BE2C (cell line): Measurements from ENCODE around the gene PRR14.

Source experiments
- DNase-seq: peaks from one replicate; pipeline ENCODE4 v3.0.0-alpha.2; 2020
- H3K27me3 ChIP-seq: fragments of 250-450 bp; sonication (Bioruptor Pico); 2 replicates; pipeline ENCODE4 v1.5.1; 2020; ENCODE audit warnings: mild to moderate bottlenecking
- H3K36me3 ChIP-seq: fragments of 250-450 bp; sonication (Bioruptor Pico); 2 replicates; pipeline ENCODE4 v1.5.1; 2020; ENCODE audit warnings: mild to moderate bottlenecking
- H3K4me1 ChIP-seq: fragments of 250-450 bp; sonication (Bioruptor Pico); 2 replicates; pipeline ENCODE4 v1.5.1; 2020
- H3K4me3 ChIP-seq: 2 replicates; pipeline ENCODE4 v1.5.1; 2011; ENCODE audit warnings: low read depth, low read length
- H3K9me3 ChIP-seq: fragments of 250-450 bp; sonication (Bioruptor Pico); 2 replicates; pipeline ENCODE4 v1.5.1; 2020
- CTCF ChIP-seq: IDR thresholded peaks from 2 replicates; pipeline ENCODE4 v1.5.1; 2012; ENCODE audit warnings: mild to moderate bottlenecking, low read depth, low read length

The PRR14 gene

GRCh38 chr16:30652005-30652296 lies 1.2 kb downstream of the PRR14 start:
- H3K9me3 ChIP-seq = no peaks in the 10 kb centered on the region
- H3K4me3 ChIP-seq = peak overlapping the region; percentile 95
- no peak for TF ChIP-seq CTCF
- 0 out of 2 replicates have a peak, but pooled peaks cover 7% of the 10 kb centered on the region for H3K36me3 ChIP-seq
- no peak for DNase-seq
- peaks cover 2% of the 10 kb centered on the region; the same call in 1 of the 2 replicates for H3K4me1 ChIP-seq
- no peaks in the 10 kb centered on the region for H3K27me3 ChIP-seq

- no peak overlapping the region; the same call in 1 of the 2 replicates for H3K4me3 ChIP-seq
- no peak for TF ChIP-seq CTCF
- 0 out of 2 replicates have a peak, but pooled peaks cover 7% of the 10 kb centered on the region for H3K36me3 ChIP-seq
Measured at GRCh38 chr16:30652718-30653117, 2.0 kb downstream of the PRR14 start.

GRCh38 chr16:30654856-30655255 lies 4.1 kb downstream of the PRR14 start:
- Histone ChIP-seq H3K4me3 (no peak overlapping the region), H3K36me3 (0 out of 2 replicates have a peak, but pooled peaks cover 7% of the 10 kb centered on the region), H3K27me3 (no peaks in the 10 kb centered on the region), H3K9me3 (no peaks in the 10 kb centered on the region), H3K4me1 (peaks cover 5% of the 10 kb centered on the region; the same call in 1 of the 2 replicates)
- no peak for DNase-seq
- TF ChIP-seq CTCF = no peak

More at GRCh38 chr16:30652718-30653117, 2.0 kb downstream of the PRR14 start:
- Histone ChIP-seq H3K9me3 (no peaks in the 10 kb centered on the region), H3K4me1 (peaks cover 5% of the 10 kb centered on the region; the same call in 1 of the 2 replicates), H3K27me3 (no peaks in the 10 kb centered on the region)
- DNase-seq = no peak

GRCh38 chr16:30655815-30656347 lies 5.1 kb downstream of the PRR14 start:
- Histone ChIP-seq H3K4me1 (0 out of 2 replicates have a peak, but pooled peaks cover 3% of the 10 kb centered on the region), H3K4me3 (no peak overlapping the region), H3K9me3 (no peaks in the 10 kb centered on the region), H3K27me3 (no peaks in the 10 kb centered on the region), H3K36me3 (0 out of 2 replicates have a peak, but pooled peaks cover 7% of the 10 kb centered on the region)
- no peak for DNase-seq
- TF ChIP-seq CTCF = no peak

- H3K36me3 ChIP-seq = 0 out of 2 replicates have a peak, but pooled peaks cover 7% of the 10 kb centered on the region
- no peak for TF ChIP-seq CTCF
- DNase-seq = no peak
- no peaks in the 10 kb centered on the region for H3K27me3 ChIP-seq
- H3K9me3 ChIP-seq = no peaks in the 10 kb centered on the region
- 0 out of 2 replicates have a peak, but pooled peaks cover 3% of the 10 kb centered on the region for H3K4me1 ChIP-seq
- no peak overlapping the region for H3K4me3 ChIP-seq
Measured at GRCh38 chr16:30656388-30656787, 5.6 kb downstream of the PRR14 start.

- peak overlapping the region; percentile 70 for H3K4me3 ChIP-seq
- DNase-seq = no peak
- H3K36me3 ChIP-seq = peaks cover 12% of the 10 kb centered on the region; the same call in 1 of the 2 replicates
Measured at GRCh38 chr16:30656974-30657865, 6.5 kb downstream of the PRR14 start.

More at GRCh38 chr16:30656974-30657865, 6.5 kb downstream of the PRR14 start:
- H3K4me1 ChIP-seq = 0 out of 2 replicates have a peak, but pooled peaks cover 3% of the 10 kb centered on the region
- no peak for TF ChIP-seq CTCF
- H3K27me3 ChIP-seq = no peaks in the 10 kb centered on the region
- H3K9me3 ChIP-seq = no peaks in the 10 kb centered on the region
